G401.6 (cell line): ENCODE data around the gene ETDC.

Experiments
- FAIRE-seq: peaks from 2 replicates; lab custom pipeline; 2012; peaks lifted over from hg19 to GRCh38; lab: Jason Lieb, UNC

ETDC gene

GRCh38 chrX:135346975-135347374, 37.7 kb downstream of the ETDC start:
- no peak for FAIRE-seq

GRCh38 chrX:135347381-135348016, 38.2 kb downstream of the ETDC start:
- no peak for FAIRE-seq

GRCh38 chrX:135354288-135354687, 45.0 kb downstream of the ETDC start:
- no peak for FAIRE-seq
